ENCODE measurements around the gene SRSF6.

GRCh38 chr20:43444107-43444506 lies 13.6 kb upstream of the SRSF6 start:
- TF ChIP-seq CTCF (IDR thresholded peaks at IDR 0.05) (no peak), POLR2AphosphoS5 (IDR thresholded peaks at IDR 0.05) (no peak), POLR2A (IDR thresholded peaks at IDR 0.05) (no peak)

Data from breast epithelium (tissue), 3 donors.